Mucosa of rectum (tissue), 2 donors: ENCODE measurements around the gene PIK3AP1.
A peak's percentile ranks its signal among the peaks of the same experiment; 100 is the strongest.

Experiments used
- H3K27ac ChIP-seq, 2 donors: one replicate each; pipeline ENCODE4 v1.7.0; 2013; ENCODE audit warnings: inconsistent platforms in 2 of 2, low read depth in 2 of 2, low read length in 2 of 2
- H3K27me3 ChIP-seq, 2 donors: one replicate each; pipeline ENCODE4 v1.7.0; 2013; ENCODE audit warnings: low read length in 2 of 2; ENCODE audit not compliant: control insufficient read depth in 2 of 2, insufficient read depth in 2 of 2
- H3K36me3 ChIP-seq, 2 donors: one replicate each; pipeline ENCODE4 v1.7.0; 2013; ENCODE audit warnings: low read length in 2 of 2; ENCODE audit not compliant: control insufficient read depth in 2 of 2, insufficient read depth in 2 of 2
- H3K4me1 ChIP-seq, 2 donors: one replicate each; pipeline ENCODE4 v1.7.0; 2013; ENCODE audit warnings: low read length in 2 of 2, mild to moderate bottlenecking in 1 of 2; ENCODE audit not compliant: control insufficient read depth in 2 of 2, insufficient read depth in 2 of 2
- H3K4me3 ChIP-seq, 2 donors: one replicate each; pipeline ENCODE4 v1.7.0; 2013; ENCODE audit warnings: low read length in 2 of 2
- H3K9ac ChIP-seq, 2 donors: one replicate each; pipeline ENCODE4 v1.7.0; 2013; ENCODE audit warnings: low read length in 2 of 2, low read depth in 1 of 2, mild to moderate bottlenecking in 1 of 2
- H3K9me3 ChIP-seq, 2 donors: one replicate each; pipeline ENCODE4 v1.7.0; 2013; ENCODE audit warnings: low read length in 2 of 2; ENCODE audit not compliant: control insufficient read depth in 2 of 2
- donor health status: healthy.
- donor health status: Normal muscosa, but diverticular disease.

The PIK3AP1 gene

DNA sequence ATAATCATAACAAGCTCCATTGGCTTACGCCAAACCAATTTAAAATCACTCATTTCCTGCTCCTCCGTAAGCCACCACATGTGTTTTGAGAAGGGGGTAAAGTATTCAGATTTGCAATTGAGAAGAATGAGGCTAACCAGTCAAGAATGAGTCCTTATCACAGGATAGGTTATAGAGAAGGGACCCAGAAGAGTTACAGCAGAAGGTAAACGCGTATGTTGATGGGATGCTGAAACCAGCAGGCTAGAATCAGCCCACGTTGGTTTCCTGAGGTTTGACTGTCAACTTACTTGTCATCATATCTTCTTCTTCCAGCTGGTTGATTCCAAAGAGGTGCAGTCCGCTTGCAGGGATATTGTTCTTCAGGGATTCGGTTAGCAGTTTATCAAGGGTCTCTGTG lies 69.4 kb downstream of the PIK3AP1 start:
- H3K36me3 ChIP-seq, result peaks cover 5 to 16% of the 10 kb centered on the region in 2 donors
- no peaks in the 10 kb centered on the region for H3K27me3 ChIP-seq
- H3K27ac ChIP-seq, result no peak overlapping the region

DNA sequence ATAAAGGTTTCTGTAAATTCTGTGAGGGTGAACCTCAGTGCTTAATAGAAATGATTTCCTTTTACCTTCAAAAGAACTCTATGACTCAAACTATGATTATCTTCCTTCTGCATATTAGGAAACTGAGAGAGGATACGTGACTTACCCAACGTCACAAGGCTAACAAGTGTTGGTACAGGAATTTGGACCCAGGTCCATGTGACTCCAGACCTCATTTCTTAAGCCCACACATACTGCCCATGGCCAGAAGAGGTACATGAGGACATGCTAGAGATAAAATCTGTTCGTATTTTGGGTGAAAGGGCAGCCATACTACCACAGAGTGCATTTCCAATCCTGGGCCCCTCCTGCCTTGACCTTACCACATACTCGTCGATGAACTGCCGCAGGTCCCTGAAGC lies 72.0 kb downstream of the PIK3AP1 start:
- Histone ChIP-seq H3K36me3 (peaks cover 5 to 16% of the 10 kb centered on the region in 2 donors), H3K4me3 (no peak overlapping the region), H3K4me1 (peaks cover 7% of the 10 kb centered on the region in 2 donors), H3K9ac (no peak overlapping the region), H3K9me3 (no peaks in the 10 kb centered on the region), H3K27me3 (no peaks in the 10 kb centered on the region), H3K27ac (no peak overlapping the region)

More for the DNA sequence above, 69.4 kb downstream of the PIK3AP1 start:
- peaks cover 7% of the 10 kb centered on the region in 2 donors for H3K4me1 ChIP-seq
- no peak overlapping the region for H3K9ac ChIP-seq
- H3K9me3 ChIP-seq, result no peaks in the 10 kb centered on the region
- H3K4me3 ChIP-seq, result no peak overlapping the region

DNA sequence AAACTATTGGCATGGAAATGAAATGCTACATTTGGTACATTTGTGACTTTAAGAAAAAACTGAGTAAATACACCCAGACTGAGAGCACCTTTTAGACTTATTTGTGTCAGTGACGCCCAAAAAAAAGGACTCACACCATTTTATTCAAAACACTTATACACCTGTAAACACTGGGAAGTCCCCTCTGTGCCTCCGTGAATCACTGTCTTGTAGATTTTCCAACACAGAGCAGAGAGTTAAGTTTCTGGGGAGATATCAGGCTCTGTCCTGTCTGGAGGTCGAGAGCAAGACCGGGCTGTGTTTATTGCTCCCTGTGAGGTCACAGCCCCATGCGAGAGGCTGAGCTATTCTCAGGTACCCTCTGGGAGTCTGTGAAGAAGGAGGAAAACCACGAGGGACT lies 72.8 kb downstream of the PIK3AP1 start:
- Histone ChIP-seq H3K4me1 (peaks cover 7% of the 10 kb centered on the region in 2 donors), H3K9ac (no peak overlapping the region), H3K27ac (no peak overlapping the region)

DNA sequence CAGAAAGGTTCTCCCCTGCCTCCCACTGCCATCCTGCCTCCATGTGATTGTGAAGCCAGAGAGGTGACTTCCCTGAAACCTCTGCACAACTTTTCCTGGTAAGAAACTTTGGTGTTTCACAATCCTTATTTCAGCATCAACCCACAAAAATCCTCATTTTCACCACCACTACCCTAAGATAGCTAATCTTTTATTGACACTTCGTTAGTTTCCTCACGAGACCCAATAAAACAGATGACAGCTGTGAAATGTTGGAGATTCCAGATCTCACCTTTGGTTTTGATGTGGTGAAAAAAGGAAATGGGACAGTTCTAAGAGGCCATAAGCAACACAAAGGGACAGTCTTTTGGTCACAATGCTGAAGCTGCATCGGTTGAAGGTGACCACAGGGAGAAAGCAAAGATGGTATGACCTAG lies 73.6 kb downstream of the PIK3AP1 start:
- Histone ChIP-seq H3K9ac (no peak overlapping the region), H3K27me3 (no peaks in the 10 kb centered on the region), H3K27ac (no peak overlapping the region), H3K4me1 (peaks cover 5 to 7% of the 10 kb centered on the region in 2 donors), H3K36me3 (peaks cover 5 to 16% of the 10 kb centered on the region in 2 donors), H3K4me3 (no peak overlapping the region), H3K9me3 (no peaks in the 10 kb centered on the region)

More for the DNA sequence above, 72.8 kb downstream of the PIK3AP1 start:
- Histone ChIP-seq H3K4me3 (no peak overlapping the region), H3K9me3 (no peaks in the 10 kb centered on the region), H3K36me3 (peaks cover 5 to 16% of the 10 kb centered on the region in 2 donors), H3K27me3 (no peaks in the 10 kb centered on the region)

DNA sequence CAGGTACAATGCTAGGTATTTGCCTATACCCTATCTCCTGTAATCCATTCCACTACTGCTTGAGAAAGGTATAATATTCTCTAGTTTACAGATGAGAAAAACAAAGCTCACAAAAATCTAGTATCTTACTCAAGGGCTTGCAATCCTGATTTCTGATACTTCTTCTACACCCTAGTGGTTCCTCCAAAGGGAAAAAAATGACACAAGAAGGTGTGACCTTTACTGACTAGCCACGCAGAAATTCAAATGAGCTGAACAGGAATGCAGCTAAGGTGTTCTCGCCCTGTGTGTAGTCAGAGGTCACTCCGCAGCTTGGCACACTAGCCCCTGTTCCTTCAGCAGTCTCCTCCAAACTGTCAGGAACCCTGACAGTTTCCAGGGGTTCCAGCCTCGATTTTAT lies 74.0 kb downstream of the PIK3AP1 start:
- no peak overlapping the region for H3K9ac ChIP-seq
- peaks cover under 1 to 7% of the 10 kb centered on the region in 2 donors for H3K4me1 ChIP-seq
- H3K27ac ChIP-seq, result no peak overlapping the region
- no peak overlapping the region for H3K4me3 ChIP-seq
- peaks cover 5 to 16% of the 10 kb centered on the region in 2 donors for H3K36me3 ChIP-seq
- H3K9me3 ChIP-seq, result no peaks in the 10 kb centered on the region
- H3K27me3 ChIP-seq, result no peaks in the 10 kb centered on the region

DNA sequence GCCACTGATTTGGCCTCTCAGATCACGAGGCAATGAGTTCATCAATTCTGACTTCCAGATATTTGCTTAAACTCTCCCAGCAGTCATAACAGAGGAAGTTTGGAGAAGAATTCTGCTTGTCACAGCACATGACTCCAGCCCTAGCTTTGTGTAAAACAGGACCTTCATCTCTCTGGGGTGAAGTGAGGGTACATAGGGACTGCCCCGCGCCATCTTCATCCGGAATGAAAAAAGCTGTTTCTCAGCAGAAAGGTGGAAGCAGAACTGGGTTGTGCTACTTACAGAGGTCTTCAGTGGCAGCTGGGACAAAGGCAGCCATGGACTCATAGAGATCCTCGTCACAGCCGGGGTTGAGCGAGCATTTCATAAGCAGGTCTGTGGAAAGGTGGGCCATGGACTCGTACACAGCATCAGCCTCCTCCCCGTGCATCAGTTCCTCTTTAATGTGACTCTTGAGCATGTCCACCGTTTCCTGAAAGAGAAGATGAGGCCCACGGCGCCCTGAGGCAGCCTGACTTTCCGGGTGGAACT lies 75.1 kb downstream of the PIK3AP1 start:
- H3K27me3 ChIP-seq, result no peaks in the 10 kb centered on the region
- H3K36me3 ChIP-seq, result peaks cover 3 to 12% of the 10 kb centered on the region in 2 donors
- H3K27ac ChIP-seq, result peak overlapping the region in 1 of 2 donors; percentile 48
- H3K9ac ChIP-seq, result no peak overlapping the region
- peaks cover 0 to 9% of the 10 kb centered on the region in 2 donors for H3K4me1 ChIP-seq
- H3K4me3 ChIP-seq, result no peak overlapping the region
- no peaks in the 10 kb centered on the region for H3K9me3 ChIP-seq

DNA sequence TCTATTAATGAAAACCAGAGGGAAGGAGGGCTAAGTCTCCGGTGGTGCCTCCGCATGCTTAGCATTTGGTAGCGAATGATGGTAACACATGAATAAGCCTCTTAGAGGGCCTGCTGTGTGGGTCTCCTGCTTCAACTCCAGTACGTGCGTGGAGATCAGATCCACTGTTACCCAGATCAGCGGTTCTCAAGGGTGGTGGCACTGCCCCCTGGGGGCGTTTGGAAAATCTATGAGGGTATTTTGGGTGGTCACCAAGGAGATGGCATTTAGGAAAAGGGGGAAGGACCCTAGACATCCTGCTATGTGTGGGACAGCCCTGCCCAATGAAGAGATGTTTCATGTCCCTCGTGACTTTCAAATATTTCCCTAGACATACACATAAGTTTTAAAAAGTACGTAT lies 76.4 kb downstream of the PIK3AP1 start:
- no peak overlapping the region for H3K4me3 ChIP-seq
- no peak overlapping the region for H3K27ac ChIP-seq
- H3K4me1 ChIP-seq, result peaks cover 0 to 9% of the 10 kb centered on the region in 2 donors
- H3K36me3 ChIP-seq, result peaks cover 3 to 8% of the 10 kb centered on the region in 2 donors
- H3K9me3 ChIP-seq, result no peaks in the 10 kb centered on the region
- H3K27me3 ChIP-seq, result no peaks in the 10 kb centered on the region
- no peak overlapping the region for H3K9ac ChIP-seq

DNA sequence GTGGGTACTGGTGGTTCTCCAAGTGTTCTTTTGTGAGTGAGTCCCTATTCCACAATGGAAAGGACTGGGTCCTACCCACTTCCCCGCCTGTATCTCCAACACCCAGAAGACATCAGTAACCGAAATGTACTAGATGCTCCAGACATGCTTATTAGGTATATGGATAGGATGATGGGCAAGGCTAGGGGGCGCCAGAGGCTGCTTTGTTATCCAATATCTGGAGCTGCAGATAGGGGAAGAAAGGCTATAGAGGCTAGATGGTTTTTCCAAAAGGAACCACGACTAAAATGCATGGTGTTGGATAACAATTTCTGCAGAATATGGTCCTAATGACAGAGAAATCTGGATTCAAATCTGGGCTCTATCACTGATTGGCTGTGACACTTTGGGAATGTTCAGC lies 77.3 kb downstream of the PIK3AP1 start:
- H3K27ac ChIP-seq, result no peak overlapping the region
- H3K9ac ChIP-seq, result no peak overlapping the region
- H3K4me3 ChIP-seq, result no peak overlapping the region
- H3K27me3 ChIP-seq, result no peaks in the 10 kb centered on the region
- H3K36me3 ChIP-seq, result peaks cover 0 to 6% of the 10 kb centered on the region in 2 donors
- H3K4me1 ChIP-seq, result peaks cover 0 to 9% of the 10 kb centered on the region in 2 donors
- H3K9me3 ChIP-seq, result no peaks in the 10 kb centered on the region

DNA sequence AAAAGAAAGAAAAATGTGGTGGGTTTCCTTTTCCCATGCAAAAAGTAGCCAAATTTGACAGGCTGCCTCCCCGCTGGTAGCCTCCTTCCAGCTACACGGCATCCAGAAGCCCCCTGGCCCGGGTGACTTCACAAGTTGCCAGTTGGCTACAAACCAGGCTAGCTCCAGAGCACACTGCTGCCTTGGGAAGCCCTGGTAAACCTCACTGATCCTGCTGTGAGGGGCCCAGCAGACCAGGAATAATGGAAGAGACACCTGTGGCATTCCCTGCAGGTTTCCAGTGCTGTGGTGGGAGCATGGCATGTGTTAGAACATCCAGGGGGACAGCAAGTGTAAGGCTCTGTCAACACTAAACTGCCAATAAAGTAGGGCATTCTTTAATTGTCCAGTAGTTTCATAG lies 77.8 kb downstream of the PIK3AP1 start:
- Histone ChIP-seq H3K9ac (no peak overlapping the region), H3K4me3 (no peak overlapping the region), H3K36me3 (peaks cover 0 to 2% of the 10 kb centered on the region in 2 donors), H3K27ac (no peak overlapping the region), H3K4me1 (peaks cover 0 to 9% of the 10 kb centered on the region in 2 donors), H3K27me3 (no peaks in the 10 kb centered on the region), H3K9me3 (no peaks in the 10 kb centered on the region)

DNA sequence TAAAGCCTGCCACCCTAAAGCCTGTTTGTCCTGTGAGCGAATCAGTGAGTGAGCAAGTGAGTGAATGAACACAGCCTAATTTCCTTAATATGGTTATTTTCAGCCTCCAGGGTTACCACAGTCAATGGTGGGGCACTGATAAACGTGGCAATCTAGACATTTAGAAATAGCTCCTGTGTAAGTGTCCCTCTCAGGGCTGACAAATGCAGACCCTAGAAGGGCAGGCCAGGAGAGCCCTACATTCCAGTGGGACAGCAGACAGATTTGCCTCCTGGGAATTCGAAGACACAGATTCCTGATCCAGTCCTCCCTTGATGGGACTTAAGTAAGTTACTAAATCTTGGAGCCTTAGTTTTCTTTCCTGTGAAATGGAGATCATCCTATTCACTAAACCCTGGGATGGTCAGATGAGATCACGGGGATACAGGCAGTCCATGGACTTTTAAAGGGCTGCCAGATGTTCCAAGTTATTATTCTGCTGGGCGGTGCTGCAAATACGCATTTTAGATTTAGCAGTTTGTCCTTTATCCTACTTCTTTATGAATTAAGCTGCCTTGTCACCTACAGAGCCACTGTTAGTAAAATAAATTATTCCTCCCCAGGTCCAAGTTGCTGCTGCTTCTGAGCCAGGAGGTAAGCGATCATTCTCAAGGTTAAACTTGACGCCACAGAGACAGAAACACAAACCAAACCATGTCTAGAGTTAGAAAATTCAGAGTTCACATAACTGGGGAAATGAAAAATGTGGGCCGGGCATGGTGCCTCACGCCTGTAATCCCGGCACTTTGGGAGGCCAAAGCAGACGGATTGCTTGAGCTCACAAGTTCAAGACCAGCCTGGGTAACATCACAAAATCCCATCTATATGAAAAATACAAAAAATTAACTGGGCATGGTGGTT lies 78.7 kb downstream of the PIK3AP1 start:
- no peak overlapping the region for H3K9ac ChIP-seq
- no peaks in the 10 kb centered on the region for H3K9me3 ChIP-seq
- peaks cover 0 to 6% of the 10 kb centered on the region in 2 donors for H3K4me1 ChIP-seq
- H3K27me3 ChIP-seq, result no peaks in the 10 kb centered on the region
- H3K4me3 ChIP-seq, result no peak overlapping the region
- H3K27ac ChIP-seq, result no peak overlapping the region
- peaks cover 0 to 2% of the 10 kb centered on the region in 2 donors for H3K36me3 ChIP-seq
